Inferior parietal cortex (tissue), 1 donor: ENCODE results near the gene CRHR1.

Experiments
- DNase-seq: peaks from one replicate; pipeline ENCODE4 v3.0.0-alpha.2; 2016; ENCODE audit errors: extremely low spot score

The CRHR1 gene

DNA sequence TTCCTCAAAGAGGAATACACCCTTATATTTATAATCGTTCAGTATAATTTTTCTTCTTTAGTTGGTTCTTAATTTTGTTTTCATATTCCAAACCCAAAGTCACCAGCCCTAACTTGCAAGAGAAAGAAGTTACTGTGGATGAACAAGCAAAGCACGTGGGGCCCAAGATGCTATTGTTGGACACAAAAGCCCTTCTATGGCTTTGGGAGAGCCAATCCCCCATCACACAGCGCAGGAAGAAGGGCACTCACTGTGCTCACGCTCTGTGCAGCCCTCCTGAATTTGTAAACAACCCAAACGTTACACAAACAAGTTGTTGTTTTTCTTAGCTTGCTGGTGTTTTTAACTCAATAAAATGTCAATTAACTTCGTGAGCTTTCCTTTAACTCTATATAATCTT lies 83.1 kb downstream of the CRHR1 start:
- peak; percentile 81 for DNase-seq

DNA sequence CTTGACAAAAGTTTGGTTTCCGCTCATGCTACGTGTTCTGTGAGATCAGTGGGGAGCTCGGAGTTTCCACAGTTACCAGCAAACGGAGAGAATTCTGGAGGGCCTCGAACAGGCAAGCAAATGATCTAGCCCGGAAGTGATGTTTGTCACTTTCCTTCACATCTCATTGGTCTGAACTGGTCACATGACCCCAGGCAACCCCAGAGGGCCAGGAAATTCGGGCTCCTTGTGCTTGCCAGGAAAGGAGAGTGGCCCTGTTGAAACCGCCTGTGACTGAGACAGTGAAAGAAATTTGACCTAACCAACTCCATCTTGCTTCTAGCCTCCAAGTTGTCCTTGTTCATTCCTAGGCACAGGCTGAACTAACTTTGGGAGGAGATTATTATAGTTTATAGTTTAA lies 83.6 kb downstream of the CRHR1 start:
- no peak for DNase-seq

DNA sequence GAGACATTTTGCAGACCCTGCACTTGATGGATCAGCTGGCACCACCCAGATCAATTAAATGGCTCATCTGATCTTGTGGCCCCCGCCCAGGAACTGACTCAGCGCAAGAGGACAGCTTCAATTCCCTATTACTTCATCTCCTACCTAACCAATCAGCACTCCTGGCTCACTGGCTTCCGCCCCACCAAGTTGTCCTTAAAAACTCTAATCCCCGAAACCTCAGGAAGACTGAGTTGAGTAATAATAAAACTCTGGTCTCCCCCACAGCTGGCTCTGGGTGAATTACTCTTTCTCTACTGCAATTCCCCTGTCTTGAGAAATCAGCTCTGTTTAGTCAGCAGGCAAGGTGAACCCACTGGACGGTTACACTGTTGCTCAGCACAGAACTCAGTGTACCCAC lies 84.2 kb downstream of the CRHR1 start:
- DNase-seq, result no peak

DNA sequence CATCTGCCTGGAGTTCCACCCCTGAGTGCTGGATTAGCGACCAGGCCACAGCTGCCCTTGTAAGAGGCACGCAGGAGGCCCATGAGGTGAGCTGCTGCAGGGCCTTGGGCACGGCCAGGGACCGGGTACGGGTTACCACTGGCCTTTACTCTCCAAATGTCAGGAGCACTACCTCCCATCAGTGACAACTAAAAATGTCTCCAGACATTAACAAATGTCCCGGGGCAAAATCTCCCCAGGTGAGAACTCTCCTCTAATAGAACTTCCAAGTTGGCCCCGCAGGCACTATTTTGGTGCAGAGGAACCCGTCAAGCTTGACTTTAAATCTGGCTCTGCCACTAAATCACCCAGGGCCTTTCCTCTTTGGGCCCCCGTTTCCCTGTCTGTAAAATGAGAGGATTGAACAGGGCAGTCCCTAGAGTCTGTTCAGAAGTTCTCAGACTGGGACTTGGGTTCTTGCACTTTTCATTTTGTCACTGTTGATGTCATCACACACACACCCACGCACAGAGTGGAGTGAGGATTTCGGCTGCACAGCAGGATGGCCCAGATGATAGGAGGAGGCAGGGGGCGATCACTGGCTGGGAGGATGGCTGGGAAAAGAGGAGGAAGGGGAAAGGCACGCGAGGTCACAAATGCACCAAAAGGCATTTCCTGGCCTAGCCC lies 85.7 kb downstream of the CRHR1 start:
- DNase-seq, result no peak

DNA sequence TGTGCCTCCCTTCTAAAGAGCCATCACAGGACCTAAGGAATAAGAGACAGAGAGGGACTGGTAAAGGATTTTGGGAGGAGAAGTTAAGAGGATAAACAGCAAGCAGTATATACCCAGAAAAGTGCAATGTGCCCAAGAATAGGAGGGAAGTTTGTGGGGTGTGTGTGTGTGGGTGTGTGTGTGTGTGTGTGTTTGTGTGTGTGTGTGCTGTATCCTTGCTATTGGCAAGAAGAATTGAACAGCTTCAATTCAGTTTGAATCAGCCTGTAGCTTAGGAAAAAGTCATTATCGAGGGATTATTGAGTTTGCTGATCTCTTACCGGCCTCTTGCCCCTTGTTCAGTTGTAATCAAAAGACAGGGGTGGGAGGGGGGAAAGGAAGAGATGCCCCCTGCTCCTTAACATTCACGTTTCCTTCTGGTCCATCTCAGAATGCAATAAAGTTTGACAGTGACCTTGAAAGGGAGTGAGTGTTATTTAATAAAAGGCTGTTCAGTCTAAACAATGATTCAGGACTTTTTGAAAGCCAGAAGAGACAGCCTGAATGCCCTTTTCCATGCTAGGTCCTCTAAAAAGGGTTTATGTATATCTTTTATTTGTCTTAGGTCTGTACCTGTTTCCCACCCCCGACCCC lies 86.3 kb downstream of the CRHR1 start:
- no peak for DNase-seq

DNA sequence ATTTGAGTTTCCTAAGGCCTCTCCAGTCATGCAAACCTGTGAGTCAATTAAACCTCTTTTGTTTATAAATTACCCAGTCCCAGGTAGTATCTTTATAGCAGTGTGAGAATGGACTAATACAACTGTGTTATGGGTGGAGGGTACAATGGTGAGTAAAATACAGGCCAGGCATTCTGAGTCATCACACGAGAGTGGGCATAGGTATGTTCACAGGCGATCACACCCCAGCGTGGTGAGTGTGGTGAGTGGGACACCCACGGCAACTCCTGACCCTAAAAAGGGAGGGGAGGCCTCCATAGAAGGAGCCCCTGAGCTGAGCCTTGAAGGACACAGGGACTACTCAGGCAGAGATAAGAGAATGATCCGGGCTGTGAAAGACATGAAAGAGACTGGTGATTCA lies 87.6 kb downstream of the CRHR1 start:
- no peak for DNase-seq

DNA sequence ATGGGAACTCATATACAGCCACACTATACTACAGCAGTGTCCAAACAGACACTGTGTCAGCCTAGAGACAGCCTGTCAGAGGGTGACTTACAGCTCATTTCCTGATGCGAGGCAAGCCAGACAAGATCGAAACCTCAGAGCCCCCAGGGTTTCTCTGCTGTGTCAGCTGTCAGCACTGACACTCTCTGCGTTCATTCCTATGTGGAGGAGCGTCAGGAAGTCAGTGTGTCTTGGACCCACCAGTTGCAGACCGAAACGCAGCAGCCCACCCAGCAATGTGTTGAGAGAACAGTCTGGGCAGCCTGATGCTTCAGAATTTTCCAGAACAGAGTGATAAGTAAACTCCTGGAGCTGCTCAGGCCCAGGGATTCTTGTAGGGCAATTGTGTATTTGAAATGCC lies 89.6 kb downstream of the CRHR1 start:
- DNase-seq, result no peak

DNA sequence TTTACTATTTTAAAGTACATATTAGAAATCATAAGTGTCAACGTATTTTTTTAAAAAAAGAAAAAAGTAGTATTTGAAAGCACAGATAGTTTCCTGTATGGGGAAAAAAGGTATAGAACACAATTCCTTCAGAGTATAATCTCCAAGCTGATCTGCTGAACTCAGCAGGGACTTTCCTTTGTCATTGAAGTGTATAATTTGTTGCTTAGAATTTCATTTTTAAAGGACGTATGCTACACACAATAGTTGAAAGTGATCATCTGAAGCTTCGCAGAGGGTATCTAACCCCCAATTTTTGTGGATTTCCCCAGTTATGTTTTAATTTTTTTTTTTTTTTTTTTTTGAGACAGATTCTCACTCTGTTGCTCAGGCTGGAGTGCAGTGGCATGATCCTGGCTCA lies 90.0 kb downstream of the CRHR1 start:
- DNase-seq, result no peak

DNA sequence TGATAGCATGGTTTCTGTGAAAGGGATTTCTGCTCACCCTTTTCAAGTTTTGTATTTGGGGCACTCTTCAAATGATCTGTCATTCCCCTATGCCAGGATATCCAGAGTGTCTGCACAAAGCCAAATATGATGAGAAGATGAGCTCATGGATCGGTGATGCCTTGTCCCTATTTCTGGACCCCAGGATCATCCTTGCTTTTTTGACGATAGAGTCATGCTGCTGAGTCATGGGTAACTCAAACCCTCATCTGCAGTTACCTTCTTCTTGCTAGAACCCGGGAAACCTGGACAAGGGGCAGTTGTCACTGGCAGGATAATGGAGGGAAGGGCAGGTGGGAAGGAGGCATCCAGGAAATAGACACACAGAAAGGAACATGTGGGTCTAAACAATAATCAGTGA lies 92.4 kb downstream of the CRHR1 start:
- no peak for DNase-seq

DNA sequence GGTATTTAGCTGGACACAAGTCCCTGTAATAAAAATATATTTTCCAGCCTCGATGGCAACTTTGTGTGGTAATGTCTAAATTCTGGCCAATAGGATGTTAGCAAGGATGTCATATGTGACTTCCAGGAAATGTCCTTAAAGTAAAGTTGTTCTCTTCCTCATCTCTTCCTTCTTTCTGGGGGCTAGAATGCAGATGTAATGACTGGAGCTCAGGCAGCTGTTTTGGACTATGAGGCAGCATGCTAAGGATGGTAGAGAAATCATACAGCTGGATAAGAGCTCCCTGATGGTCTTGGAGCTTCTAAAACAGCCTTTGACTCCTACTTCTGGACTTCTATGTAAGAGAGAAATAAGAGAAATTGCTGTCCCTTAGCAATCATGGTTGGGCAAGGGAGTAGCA lies 93.3 kb downstream of the CRHR1 start:
- no peak for DNase-seq

DNA sequence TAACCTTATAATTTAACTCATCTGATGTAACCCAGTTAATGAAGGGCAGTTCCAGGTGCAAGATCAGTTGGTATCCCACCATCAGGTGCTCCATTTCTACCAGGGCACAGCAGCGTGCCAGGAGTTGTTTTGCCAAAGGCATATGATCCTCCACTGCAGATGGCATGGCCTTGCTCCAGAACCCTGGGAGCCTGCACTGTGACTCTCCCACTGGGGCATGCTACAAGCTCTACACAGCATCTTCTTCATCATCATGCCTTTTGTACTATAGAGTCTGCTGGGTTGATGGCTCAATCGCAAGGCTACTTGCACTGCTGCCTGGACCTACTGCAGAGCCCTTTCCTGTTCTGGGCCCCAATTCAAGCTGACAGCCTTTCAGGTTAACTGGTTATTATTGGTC lies 98.9 kb downstream of the CRHR1 start:
- DNase-seq, result no peak
